K562 (cell line): ENCODE results near the gene KRT31.
"Not testable (repeated sequence)": the region's sequence is repeated elsewhere in the genome, so short reads cannot be mapped to it uniquely, and the experiment has no call there.

Source experiments
- ETV1 ChIP-seq: fragments of 450-650 bp; conservative IDR thresholded peaks from 2 replicates; pipeline ENCODE4 v1.6.1; 2016; ENCODE audit warnings: missing genetic modification characterization, control low read depth, low read depth, missing compliant biosample characterization
- ETV6 ChIP-seq, 3 experiments: fragments of 150-350 bp in 1 of 3; sonication (generic) in 1 of 3; formaldehyde crosslinking in 1 of 3; IDR thresholded peaks; 2 replicates each; pipeline versions ENCODE4 v1.6.1 to v1.8.0; 2014 to 2022; ENCODE audit warnings: borderline replicate concordance in 2 of 3, low read depth in 2 of 3, antibody characterized with exemption in 1 of 3, low read length in 1 of 3, mild to moderate bottlenecking in 1 of 3, missing genetic modification reagents in 1 of 3
- MTA2 ChIP-seq: fragments of 450-650 bp; IDR thresholded peaks from 2 replicates; pipeline ENCODE4 v1.6.1; 2016; ENCODE audit warnings: low read depth
- PCBP2 ChIP-seq: fragments of 200-400 bp; formaldehyde crosslinking; IDR thresholded peaks from 2 replicates; pipeline ENCODE4 v1.6.1; 2018; ENCODE audit warnings: low read length, low read depth, mild to moderate bottlenecking, moderate library complexity; ENCODE audit not compliant: poor library complexity, severe bottlenecking
- TF ChIP-seq, protein P1 (sequence below), 2 experiments: fragments of 450-650 bp; formaldehyde crosslinking in 1 of 2; IDR thresholded peaks; 2 replicates each; pipeline versions ENCODE4 v1.4.0 to v1.6.1; 2014 to 2020; ENCODE audit warnings: mild to moderate bottlenecking in 2 of 2, borderline replicate concordance in 1 of 2, low read depth in 1 of 2

DNA sequence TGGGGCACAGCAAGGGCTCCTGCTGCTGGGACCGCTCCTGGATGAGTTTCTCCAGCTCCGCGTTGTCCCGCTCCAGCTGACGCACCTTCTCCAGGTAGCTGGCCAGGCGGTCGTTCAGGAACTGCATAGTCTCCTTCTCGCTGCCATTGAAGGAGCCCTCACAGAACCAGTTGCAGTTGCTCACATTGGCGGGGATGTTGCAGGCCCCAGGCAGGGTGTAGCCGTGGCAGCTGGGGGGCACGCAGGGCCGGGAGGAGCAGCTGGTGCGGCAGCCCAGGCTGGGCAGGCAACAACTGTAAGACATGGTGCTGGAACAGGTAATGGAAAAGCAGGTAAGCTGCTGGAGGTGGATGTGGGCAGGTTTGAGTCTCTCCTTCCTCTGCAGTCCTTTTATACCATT, 15.5 kb downstream of the KRT31 start, which contains the start of gene KRT34:
- TF ChIP-seq, protein P1, sequence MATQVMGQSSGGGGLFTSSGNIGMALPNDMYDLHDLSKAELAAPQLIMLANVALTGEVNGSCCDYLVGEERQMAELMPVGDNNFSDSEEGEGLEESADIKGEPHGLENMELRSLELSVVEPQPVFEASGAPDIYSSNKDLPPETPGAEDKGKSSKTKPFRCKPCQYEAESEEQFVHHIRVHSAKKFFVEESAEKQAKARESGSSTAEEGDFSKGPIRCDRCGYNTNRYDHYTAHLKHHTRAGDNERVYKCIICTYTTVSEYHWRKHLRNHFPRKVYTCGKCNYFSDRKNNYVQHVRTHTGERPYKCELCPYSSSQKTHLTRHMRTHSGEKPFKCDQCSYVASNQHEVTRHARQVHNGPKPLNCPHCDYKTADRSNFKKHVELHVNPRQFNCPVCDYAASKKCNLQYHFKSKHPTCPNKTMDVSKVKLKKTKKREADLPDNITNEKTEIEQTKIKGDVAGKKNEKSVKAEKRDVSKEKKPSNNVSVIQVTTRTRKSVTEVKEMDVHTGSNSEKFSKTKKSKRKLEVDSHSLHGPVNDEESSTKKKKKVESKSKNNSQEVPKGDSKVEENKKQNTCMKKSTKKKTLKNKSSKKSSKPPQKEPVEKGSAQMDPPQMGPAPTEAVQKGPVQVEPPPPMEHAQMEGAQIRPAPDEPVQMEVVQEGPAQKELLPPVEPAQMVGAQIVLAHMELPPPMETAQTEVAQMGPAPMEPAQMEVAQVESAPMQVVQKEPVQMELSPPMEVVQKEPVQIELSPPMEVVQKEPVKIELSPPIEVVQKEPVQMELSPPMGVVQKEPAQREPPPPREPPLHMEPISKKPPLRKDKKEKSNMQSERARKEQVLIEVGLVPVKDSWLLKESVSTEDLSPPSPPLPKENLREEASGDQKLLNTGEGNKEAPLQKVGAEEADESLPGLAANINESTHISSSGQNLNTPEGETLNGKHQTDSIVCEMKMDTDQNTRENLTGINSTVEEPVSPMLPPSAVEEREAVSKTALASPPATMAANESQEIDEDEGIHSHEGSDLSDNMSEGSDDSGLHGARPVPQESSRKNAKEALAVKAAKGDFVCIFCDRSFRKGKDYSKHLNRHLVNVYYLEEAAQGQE (IDR thresholded peaks at IDR 0.05; ENCODE audit: borderline replicate concordance) = not testable (repeated sequence)
- TF ChIP-seq, protein P1 (CRISPR knock-in tag; IDR thresholded peaks at IDR 0.05; ENCODE audit: low read depth) = not testable (repeated sequence)
- not testable (repeated sequence) for TF ChIP-seq MTA2; ETV6 (IDR thresholded peaks at IDR 0.05; ENCODE audit: borderline replicate concordance in 1 of 2, low read depth in 2 of 2, low read length in 1 of 2); ETV6 (CRISPR knock-in tag; IDR thresholded peaks at IDR 0.05; ENCODE audit: borderline replicate concordance); PCBP2; ETV1 (tag)
